Measurements from ENCODE around the gene C2orf68.

DNA sequence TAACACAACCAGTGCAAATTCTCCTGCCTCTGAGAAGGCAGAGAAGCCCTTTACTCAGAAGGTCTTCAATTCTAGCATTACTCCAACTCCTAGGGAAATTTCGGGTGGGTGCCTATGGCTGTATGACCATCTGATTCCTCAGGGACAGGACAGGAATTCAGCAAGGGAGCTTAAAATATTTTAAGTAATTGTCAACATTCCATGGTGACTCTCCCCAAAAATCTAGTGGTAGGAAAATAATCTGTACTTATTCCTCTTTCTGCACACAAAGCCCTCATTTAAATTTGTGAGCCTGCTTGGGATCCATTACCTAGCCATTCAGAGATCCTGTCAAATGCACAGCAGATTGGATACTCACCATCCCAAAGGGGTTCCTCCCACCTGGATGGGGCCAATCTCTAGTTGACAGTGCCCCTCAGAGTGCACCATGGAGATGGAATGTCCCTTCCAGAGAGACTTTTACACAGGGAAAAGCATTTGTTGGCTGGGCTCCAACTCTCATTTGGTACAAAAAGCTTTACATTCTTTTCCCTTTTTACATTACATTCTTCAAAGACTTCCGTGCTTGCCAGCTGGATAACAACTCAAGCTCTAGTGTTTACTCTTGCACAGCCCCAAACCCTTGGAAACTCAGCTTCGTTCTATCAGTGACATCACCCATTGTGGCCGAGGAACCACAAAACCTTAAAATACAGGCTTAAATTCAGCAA lies 6.3 kb downstream of the C2orf68 start:
- TF ChIP-seq, protein P1, sequence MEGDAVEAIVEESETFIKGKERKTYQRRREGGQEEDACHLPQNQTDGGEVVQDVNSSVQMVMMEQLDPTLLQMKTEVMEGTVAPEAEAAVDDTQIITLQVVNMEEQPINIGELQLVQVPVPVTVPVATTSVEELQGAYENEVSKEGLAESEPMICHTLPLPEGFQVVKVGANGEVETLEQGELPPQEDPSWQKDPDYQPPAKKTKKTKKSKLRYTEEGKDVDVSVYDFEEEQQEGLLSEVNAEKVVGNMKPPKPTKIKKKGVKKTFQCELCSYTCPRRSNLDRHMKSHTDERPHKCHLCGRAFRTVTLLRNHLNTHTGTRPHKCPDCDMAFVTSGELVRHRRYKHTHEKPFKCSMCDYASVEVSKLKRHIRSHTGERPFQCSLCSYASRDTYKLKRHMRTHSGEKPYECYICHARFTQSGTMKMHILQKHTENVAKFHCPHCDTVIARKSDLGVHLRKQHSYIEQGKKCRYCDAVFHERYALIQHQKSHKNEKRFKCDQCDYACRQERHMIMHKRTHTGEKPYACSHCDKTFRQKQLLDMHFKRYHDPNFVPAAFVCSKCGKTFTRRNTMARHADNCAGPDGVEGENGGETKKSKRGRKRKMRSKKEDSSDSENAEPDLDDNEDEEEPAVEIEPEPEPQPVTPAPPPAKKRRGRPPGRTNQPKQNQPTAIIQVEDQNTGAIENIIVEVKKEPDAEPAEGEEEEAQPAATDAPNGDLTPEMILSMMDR (IDR thresholded peaks at IDR 0.05) = no peak
- no peak for TF ChIP-seq POLR2A (IDR thresholded peaks at IDR 0.05)
